Endothelial cell of umbilical vein (primary cell): ENCODE measurements around the gene ADAMTS6.
"Not testable (repeated sequence)": the region's sequence is repeated elsewhere in the genome, so short reads cannot be mapped to it uniquely, and the experiment has no call there.

Experiments used
- EZH2 ChIP-seq: IDR thresholded peaks from 2 replicates; pipeline ENCODE4 v1.6.1; 2012; ENCODE audit warnings: borderline replicate concordance, low read depth, mild to moderate bottlenecking, moderate library complexity, low read length, inconsistent platforms; ENCODE audit not compliant: severe bottlenecking
- FOS ChIP-seq: IDR thresholded peaks from 2 replicates; pipeline ENCODE4 v1.6.1; 2011; ENCODE audit warnings: mild to moderate bottlenecking, low read length, moderate library complexity, borderline replicate concordance; ENCODE audit not compliant: insufficient read depth
- JUN ChIP-seq: IDR thresholded peaks from 2 replicates; pipeline ENCODE4 v1.6.1; 2011; ENCODE audit warnings: borderline replicate concordance, low read depth; ENCODE audit not compliant: insufficient read length, insufficient read depth
- MYC ChIP-seq: IDR thresholded peaks from one replicate; pipeline ENCODE4 v1.6.1; 2011; ENCODE audit warnings: mild to moderate bottlenecking, low read depth, low read length
- POLR2A ChIP-seq: IDR thresholded peaks from 2 replicates; pipeline ENCODE4 v1.6.1; 2012; ENCODE audit warnings: low read depth, mild to moderate bottlenecking, control low read depth, low read length
- POLR2AphosphoS5 ChIP-seq: IDR thresholded peaks from 2 replicates; pipeline ENCODE4 v1.6.1; 2012; ENCODE audit warnings: low read depth, mild to moderate bottlenecking, control low read depth, low read length, moderate library complexity; ENCODE audit not compliant: insufficient read depth
- TF ChIP-seq, protein P1 (sequence below): IDR thresholded peaks from 2 replicates; pipeline ENCODE4 v1.6.1; 2011; ENCODE audit not compliant: insufficient read depth, insufficient read length
- TF ChIP-seq, protein P2 (sequence below), 2 donors: IDR thresholded peaks; 1 replicate in 1 of 2; 2 replicates in 1 of 2; pipeline ENCODE4 v1.5.1; 2011; ENCODE audit warnings: low read length in 2 of 2, mild to moderate bottlenecking in 2 of 2, moderate library complexity in 2 of 2, control low read depth in 1 of 2, inconsistent platforms in 1 of 2, low read depth in 1 of 2; ENCODE audit not compliant: insufficient read depth in 1 of 2; ENCODE audit errors: extremely low read depth in 1 of 2

DNA sequence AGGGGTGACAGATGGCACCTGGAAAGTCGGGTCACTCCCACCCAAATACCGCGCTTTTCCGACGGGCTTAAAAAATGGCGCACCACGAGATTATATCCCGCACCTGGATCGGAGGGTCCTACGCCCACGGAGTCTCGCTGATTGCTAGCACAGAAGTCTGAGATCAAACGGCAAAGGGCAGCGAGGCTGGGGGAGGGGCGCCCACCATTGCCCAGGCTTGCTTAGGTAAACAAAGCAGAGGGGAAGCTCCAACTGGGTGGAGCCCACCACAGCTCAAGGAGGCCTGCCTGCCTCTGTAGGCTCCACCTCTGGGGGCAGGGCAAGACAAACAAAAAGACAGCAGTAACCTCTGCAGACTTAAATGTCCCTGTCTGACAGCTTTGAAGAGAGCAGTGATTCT lies 111.2 kb downstream of the ADAMTS6 start:
- TF ChIP-seq EZH2, POLR2AphosphoS5, FOS, POLR2A, MYC, JUN: not testable (repeated sequence)
- TF ChIP-seq, protein P1, sequence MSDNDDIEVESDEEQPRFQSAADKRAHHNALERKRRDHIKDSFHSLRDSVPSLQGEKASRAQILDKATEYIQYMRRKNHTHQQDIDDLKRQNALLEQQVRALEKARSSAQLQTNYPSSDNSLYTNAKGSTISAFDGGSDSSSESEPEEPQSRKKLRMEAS, result not testable (repeated sequence)
- TF ChIP-seq, protein P2, sequence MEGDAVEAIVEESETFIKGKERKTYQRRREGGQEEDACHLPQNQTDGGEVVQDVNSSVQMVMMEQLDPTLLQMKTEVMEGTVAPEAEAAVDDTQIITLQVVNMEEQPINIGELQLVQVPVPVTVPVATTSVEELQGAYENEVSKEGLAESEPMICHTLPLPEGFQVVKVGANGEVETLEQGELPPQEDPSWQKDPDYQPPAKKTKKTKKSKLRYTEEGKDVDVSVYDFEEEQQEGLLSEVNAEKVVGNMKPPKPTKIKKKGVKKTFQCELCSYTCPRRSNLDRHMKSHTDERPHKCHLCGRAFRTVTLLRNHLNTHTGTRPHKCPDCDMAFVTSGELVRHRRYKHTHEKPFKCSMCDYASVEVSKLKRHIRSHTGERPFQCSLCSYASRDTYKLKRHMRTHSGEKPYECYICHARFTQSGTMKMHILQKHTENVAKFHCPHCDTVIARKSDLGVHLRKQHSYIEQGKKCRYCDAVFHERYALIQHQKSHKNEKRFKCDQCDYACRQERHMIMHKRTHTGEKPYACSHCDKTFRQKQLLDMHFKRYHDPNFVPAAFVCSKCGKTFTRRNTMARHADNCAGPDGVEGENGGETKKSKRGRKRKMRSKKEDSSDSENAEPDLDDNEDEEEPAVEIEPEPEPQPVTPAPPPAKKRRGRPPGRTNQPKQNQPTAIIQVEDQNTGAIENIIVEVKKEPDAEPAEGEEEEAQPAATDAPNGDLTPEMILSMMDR (IDR thresholded peaks at IDR 0.05; ENCODE audit: extremely low read depth in 1 of 2, insufficient read depth in 1 of 2, low read depth in 1 of 2, low read length in 2 of 2), result not testable (repeated sequence)
